GM23338 (cell line): ENCODE data around the gene PTPRS. TPM values are rescaled to one million over a fixed set of nuclear protein-coding genes. Genes with fewer than 3 reads are reported as not detected.

Source experiments
- ATAC-seq: fragments of 200-7000 bp; cut with Tn5 transposase; 3 replicates; pipeline ENCODE4 v1.9.1; 2020
- DNase-seq: peaks from one replicate; pipeline ENCODE4 v3.0.0-alpha.2; 2015; ENCODE audit warnings: low spot score
- H2AFZ ChIP-seq: fragments of 200-600 bp; sonication (generic); 2 replicates; pipeline ENCODE4 v1.8.0; 2016; ENCODE audit warnings: antibody characterized with exemption, mild to moderate bottlenecking, moderate library complexity
- H3F3A ChIP-seq: fragments of 200-600 bp; sonication (generic); replicated peaks from 2 replicates; pipeline ENCODE4 v1.8.0; 2017; ENCODE audit warnings: antibody characterized with exemption, mixed run types, low read depth
- H3K27ac ChIP-seq: fragments of 200-600 bp; sonication (generic); 2 replicates; pipeline ENCODE4 v1.6.1; 2016; ENCODE audit warnings: low read depth
- H3K27me3 ChIP-seq: fragments of 200-600 bp; sonication (generic); 2 replicates; pipeline ENCODE4 v1.8.0; 2016; ENCODE audit warnings: mild to moderate bottlenecking, mixed run types, moderate library complexity; ENCODE audit not compliant: insufficient read depth
- H3K36me3 ChIP-seq: fragments of 200-600 bp; sonication (generic); 2 replicates; pipeline ENCODE4 v1.8.0; 2016; ENCODE audit warnings: mild to moderate bottlenecking; ENCODE audit not compliant: insufficient read depth
- H3K4me1 ChIP-seq: fragments of 200-600 bp; sonication (generic); 2 replicates; pipeline ENCODE4 v1.8.0; 2016; ENCODE audit warnings: mild to moderate bottlenecking, moderate library complexity; ENCODE audit not compliant: insufficient read depth
- H3K4me2 ChIP-seq: fragments of 200-600 bp; sonication (generic); 2 replicates; pipeline ENCODE4 v1.7.1; 2017; ENCODE audit warnings: mixed run types
- H3K4me3 ChIP-seq: fragments of 200-600 bp; sonication (generic); 2 replicates; pipeline ENCODE4 v1.6.1; 2016; ENCODE audit warnings: mixed run types
- H3K79me2 ChIP-seq: fragments of 200-600 bp; sonication (generic); replicated peaks from 2 replicates; pipeline ENCODE4 v1.8.0; 2017; ENCODE audit warnings: mild to moderate bottlenecking; ENCODE audit not compliant: insufficient read depth
- H3K9me2 ChIP-seq: fragments of 200-600 bp; sonication (generic); 2 replicates; pipeline ENCODE4 v1.8.0; 2017; ENCODE audit not compliant: insufficient read depth
- H4K20me1 ChIP-seq: fragments of 200-600 bp; sonication (generic); replicated peaks from 2 replicates; pipeline ENCODE4 v1.8.0; 2017; ENCODE audit warnings: mild to moderate bottlenecking; ENCODE audit not compliant: insufficient read depth
- H3K27ac Mint-ChIP-seq: 2 replicates; pipeline ENCODE4 v1.8.0; 2020; ENCODE audit warnings: inconsistent platforms, mild to moderate bottlenecking, moderate library complexity, mixed read lengths
- H3K27me3 Mint-ChIP-seq: 3 replicates; pipeline ENCODE4 v1.8.0; 2022; ENCODE audit warnings: low read depth, mild to moderate bottlenecking, moderate library complexity, mixed read lengths, inconsistent platforms; ENCODE audit not compliant: insufficient read depth, poor library complexity
- H3K36me3 Mint-ChIP-seq: 3 replicates; pipeline ENCODE4 v1.8.0; 2021; ENCODE audit warnings: low read depth, mild to moderate bottlenecking, inconsistent platforms, moderate library complexity, mixed read lengths
- H3K4me1 Mint-ChIP-seq: 3 replicates; pipeline ENCODE4 v1.8.0; 2020; ENCODE audit warnings: mild to moderate bottlenecking, inconsistent platforms, mixed read lengths
- H3K4me3 Mint-ChIP-seq: 3 replicates; pipeline ENCODE4 v1.8.0; 2021; ENCODE audit warnings: moderate library complexity, mild to moderate bottlenecking, inconsistent platforms, mixed read lengths
- H3K9me3 Mint-ChIP-seq: 3 replicates; pipeline ENCODE4 v1.8.0; 2020; ENCODE audit warnings: moderate library complexity, mild to moderate bottlenecking, inconsistent platforms, mixed read lengths
- CREB1 ChIP-seq: fragments of 250-450 bp; sonication (Bioruptor Pico); IDR thresholded peaks from 2 replicates; pipeline ENCODE4 v1.5.0; 2020; ENCODE audit warnings: low read depth, mild to moderate bottlenecking, moderate library complexity
- EZH2 ChIP-seq: fragments of 200-600 bp; sonication (generic); IDR thresholded peaks from one replicate; pipeline ENCODE4 v1.8.0; 2017; ENCODE audit warnings: antibody characterized with exemption, mild to moderate bottlenecking, low read depth; ENCODE audit not compliant: unreplicated experiment
- EZH2phosphoT487 ChIP-seq: fragments of 200-600 bp; sonication (generic); IDR thresholded peaks from one replicate; pipeline ENCODE4 v1.8.1; 2018; ENCODE audit warnings: antibody characterized with exemption; ENCODE audit not compliant: unreplicated experiment
- JUNB ChIP-seq: IDR thresholded peaks from one replicate; pipeline ENCODE4 v1.6.1; 2016; ENCODE audit warnings: antibody characterized with exemption; ENCODE audit not compliant: unreplicated experiment
- NANOG ChIP-seq: IDR thresholded peaks from 2 replicates; pipeline ENCODE4 v1.6.1; 2016; ENCODE audit warnings: antibody characterized with exemption, borderline replicate concordance
- POLR2AphosphoS5 ChIP-seq: IDR thresholded peaks from 2 replicates; pipeline ENCODE4 v1.6.1; 2016; ENCODE audit warnings: antibody characterized with exemption, low read depth
- STAT1 ChIP-seq: IDR thresholded peaks from one replicate; pipeline ENCODE4 v1.6.1; 2016; ENCODE audit warnings: antibody characterized with exemption; ENCODE audit not compliant: unreplicated experiment
- ZNF114 ChIP-seq: fragments of 250-450 bp; sonication (Bioruptor Pico); IDR thresholded peaks from 2 replicates; pipeline ENCODE4 v1.5.0; 2020; ENCODE audit warnings: mild to moderate bottlenecking, moderate library complexity
- ZNF331 ChIP-seq: fragments of 250-450 bp; sonication (Bioruptor Pico); IDR thresholded peaks from 2 replicates; pipeline ENCODE4 v1.5.0; 2020; ENCODE audit warnings: low read depth, mild to moderate bottlenecking, moderate library complexity
- polyA plus RNA-seq: library from polyadenylated mRNA; unstranded; fragments of >200 nt; fragmentation: Nextera tagmentation; extraction: Ambion mirVana; gene quantifications from 2 replicates; pipeline ENCODE4 v1.2.1, GENCODE V29; 2016
- total RNA-seq: library from RNA; depleted of rRNA; stranded (reverse); fragments of >200 nt; shearing (Covaris generic); gene quantifications from 2 replicates; pipeline ENCODE4 v1.2.3, GENCODE V29; 2014
- TF ChIP-seq, protein P1 (sequence below): IDR thresholded peaks from 2 replicates; pipeline ENCODE4 v1.6.1; 2016; ENCODE audit warnings: antibody characterized with exemption
- TF ChIP-seq, protein P2 (sequence below), 2 experiments: fragments of 200-600 bp in 1 of 2; sonication (generic) in 1 of 2; conservative IDR thresholded peaks; 2 replicates each; pipeline versions ENCODE4 v1.5.1 to v1.6.1; 2016 to 2017; ENCODE audit warnings: antibody characterized with exemption in 2 of 2, low read depth in 2 of 2, mild to moderate bottlenecking in 2 of 2, moderate library complexity in 1 of 2
- TF ChIP-seq, protein P3 (sequence below): IDR thresholded peaks from one replicate; pipeline ENCODE4 v1.6.1; 2018; ENCODE audit warnings: antibody characterized with exemption; ENCODE audit not compliant: unreplicated experiment
- TF ChIP-seq, protein P4 (sequence below): fragments of 250-450 bp; sonication (Bioruptor Pico); IDR thresholded peaks from 2 replicates; pipeline ENCODE4 v1.5.0; 2020; ENCODE audit warnings: mild to moderate bottlenecking, moderate library complexity

PTPRS gene
- total and polyA plus RNA-seq, 2 experiments from 2014 or later: 20.7 to 290 TPM

DNA sequence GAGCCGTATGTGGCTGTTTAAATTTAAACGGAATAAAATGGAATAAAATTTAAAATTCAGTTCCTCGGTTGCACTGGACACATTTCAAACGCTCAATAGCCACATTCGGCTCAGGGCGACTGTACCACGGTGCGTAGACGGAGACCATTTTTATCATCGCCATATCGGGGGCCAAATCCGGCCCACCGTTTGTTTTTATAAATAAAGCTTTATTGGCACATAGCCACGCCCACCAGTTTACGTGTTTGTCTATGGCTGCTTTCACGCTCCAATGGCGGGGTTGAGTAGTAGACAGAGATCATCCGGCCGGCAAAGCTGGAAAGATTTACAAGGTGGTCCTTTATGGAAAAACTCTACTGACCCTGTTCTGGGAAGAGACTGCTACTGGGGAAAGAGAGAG is 33.0 kb downstream of the PTPRS start:
- Histone ChIP-seq H3K4me3 (no peak overlapping the region), H3K27ac (no peak overlapping the region), H3K4me2 (no peak overlapping the region), H3K27me3 (no peaks in the 10 kb centered on the region), H2AFZ (no peak overlapping the region), H4K20me1 (peaks cover 53% of the 10 kb centered on the region), H3K9me2 (no peaks in the 10 kb centered on the region), H3K79me2 (peaks cover 63% of the 10 kb centered on the region), H3F3A (no peaks in the 10 kb centered on the region), H3K4me1 (no peaks in the 10 kb centered on the region; the same call in 1 of the 2 replicates), H3K36me3 (no peaks in the 10 kb centered on the region)
- DNase-seq: no peak
- Mint-ChIP-seq H3K27me3 (peaks cover 2% of the 10 kb centered on the region), H3K4me1 (peaks cover 16% of the 10 kb centered on the region; the same call in 2 of the 3 replicates), H3K9me3 (peaks cover 2% of the 10 kb centered on the region; the same call in 1 of the 3 replicates), H3K36me3 (peaks cover 9% of the 10 kb centered on the region), H3K4me3 (no peak overlapping the region), H3K27ac (no peak overlapping the region)
- no peak for ATAC-seq
- no peak for TF ChIP-seq EZH2
- TF ChIP-seq, protein P1, sequence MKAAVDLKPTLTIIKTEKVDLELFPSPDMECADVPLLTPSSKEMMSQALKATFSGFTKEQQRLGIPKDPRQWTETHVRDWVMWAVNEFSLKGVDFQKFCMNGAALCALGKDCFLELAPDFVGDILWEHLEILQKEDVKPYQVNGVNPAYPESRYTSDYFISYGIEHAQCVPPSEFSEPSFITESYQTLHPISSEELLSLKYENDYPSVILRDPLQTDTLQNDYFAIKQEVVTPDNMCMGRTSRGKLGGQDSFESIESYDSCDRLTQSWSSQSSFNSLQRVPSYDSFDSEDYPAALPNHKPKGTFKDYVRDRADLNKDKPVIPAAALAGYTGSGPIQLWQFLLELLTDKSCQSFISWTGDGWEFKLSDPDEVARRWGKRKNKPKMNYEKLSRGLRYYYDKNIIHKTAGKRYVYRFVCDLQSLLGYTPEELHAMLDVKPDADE: no peak
- no peak for TF ChIP-seq EZH2phosphoT487
- TF ChIP-seq, protein P2, sequence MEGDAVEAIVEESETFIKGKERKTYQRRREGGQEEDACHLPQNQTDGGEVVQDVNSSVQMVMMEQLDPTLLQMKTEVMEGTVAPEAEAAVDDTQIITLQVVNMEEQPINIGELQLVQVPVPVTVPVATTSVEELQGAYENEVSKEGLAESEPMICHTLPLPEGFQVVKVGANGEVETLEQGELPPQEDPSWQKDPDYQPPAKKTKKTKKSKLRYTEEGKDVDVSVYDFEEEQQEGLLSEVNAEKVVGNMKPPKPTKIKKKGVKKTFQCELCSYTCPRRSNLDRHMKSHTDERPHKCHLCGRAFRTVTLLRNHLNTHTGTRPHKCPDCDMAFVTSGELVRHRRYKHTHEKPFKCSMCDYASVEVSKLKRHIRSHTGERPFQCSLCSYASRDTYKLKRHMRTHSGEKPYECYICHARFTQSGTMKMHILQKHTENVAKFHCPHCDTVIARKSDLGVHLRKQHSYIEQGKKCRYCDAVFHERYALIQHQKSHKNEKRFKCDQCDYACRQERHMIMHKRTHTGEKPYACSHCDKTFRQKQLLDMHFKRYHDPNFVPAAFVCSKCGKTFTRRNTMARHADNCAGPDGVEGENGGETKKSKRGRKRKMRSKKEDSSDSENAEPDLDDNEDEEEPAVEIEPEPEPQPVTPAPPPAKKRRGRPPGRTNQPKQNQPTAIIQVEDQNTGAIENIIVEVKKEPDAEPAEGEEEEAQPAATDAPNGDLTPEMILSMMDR (conservative IDR thresholded peaks at IDR 0.05; ENCODE audit: low read depth in 2 of 2): no peak
- TF ChIP-seq STAT1: no peak
- TF ChIP-seq, protein P3, sequence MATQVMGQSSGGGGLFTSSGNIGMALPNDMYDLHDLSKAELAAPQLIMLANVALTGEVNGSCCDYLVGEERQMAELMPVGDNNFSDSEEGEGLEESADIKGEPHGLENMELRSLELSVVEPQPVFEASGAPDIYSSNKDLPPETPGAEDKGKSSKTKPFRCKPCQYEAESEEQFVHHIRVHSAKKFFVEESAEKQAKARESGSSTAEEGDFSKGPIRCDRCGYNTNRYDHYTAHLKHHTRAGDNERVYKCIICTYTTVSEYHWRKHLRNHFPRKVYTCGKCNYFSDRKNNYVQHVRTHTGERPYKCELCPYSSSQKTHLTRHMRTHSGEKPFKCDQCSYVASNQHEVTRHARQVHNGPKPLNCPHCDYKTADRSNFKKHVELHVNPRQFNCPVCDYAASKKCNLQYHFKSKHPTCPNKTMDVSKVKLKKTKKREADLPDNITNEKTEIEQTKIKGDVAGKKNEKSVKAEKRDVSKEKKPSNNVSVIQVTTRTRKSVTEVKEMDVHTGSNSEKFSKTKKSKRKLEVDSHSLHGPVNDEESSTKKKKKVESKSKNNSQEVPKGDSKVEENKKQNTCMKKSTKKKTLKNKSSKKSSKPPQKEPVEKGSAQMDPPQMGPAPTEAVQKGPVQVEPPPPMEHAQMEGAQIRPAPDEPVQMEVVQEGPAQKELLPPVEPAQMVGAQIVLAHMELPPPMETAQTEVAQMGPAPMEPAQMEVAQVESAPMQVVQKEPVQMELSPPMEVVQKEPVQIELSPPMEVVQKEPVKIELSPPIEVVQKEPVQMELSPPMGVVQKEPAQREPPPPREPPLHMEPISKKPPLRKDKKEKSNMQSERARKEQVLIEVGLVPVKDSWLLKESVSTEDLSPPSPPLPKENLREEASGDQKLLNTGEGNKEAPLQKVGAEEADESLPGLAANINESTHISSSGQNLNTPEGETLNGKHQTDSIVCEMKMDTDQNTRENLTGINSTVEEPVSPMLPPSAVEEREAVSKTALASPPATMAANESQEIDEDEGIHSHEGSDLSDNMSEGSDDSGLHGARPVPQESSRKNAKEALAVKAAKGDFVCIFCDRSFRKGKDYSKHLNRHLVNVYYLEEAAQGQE: no peak
- TF ChIP-seq POLR2AphosphoS5: no peak
- no peak for TF ChIP-seq NANOG
- TF ChIP-seq CREB1: no peak
- TF ChIP-seq, protein P4, sequence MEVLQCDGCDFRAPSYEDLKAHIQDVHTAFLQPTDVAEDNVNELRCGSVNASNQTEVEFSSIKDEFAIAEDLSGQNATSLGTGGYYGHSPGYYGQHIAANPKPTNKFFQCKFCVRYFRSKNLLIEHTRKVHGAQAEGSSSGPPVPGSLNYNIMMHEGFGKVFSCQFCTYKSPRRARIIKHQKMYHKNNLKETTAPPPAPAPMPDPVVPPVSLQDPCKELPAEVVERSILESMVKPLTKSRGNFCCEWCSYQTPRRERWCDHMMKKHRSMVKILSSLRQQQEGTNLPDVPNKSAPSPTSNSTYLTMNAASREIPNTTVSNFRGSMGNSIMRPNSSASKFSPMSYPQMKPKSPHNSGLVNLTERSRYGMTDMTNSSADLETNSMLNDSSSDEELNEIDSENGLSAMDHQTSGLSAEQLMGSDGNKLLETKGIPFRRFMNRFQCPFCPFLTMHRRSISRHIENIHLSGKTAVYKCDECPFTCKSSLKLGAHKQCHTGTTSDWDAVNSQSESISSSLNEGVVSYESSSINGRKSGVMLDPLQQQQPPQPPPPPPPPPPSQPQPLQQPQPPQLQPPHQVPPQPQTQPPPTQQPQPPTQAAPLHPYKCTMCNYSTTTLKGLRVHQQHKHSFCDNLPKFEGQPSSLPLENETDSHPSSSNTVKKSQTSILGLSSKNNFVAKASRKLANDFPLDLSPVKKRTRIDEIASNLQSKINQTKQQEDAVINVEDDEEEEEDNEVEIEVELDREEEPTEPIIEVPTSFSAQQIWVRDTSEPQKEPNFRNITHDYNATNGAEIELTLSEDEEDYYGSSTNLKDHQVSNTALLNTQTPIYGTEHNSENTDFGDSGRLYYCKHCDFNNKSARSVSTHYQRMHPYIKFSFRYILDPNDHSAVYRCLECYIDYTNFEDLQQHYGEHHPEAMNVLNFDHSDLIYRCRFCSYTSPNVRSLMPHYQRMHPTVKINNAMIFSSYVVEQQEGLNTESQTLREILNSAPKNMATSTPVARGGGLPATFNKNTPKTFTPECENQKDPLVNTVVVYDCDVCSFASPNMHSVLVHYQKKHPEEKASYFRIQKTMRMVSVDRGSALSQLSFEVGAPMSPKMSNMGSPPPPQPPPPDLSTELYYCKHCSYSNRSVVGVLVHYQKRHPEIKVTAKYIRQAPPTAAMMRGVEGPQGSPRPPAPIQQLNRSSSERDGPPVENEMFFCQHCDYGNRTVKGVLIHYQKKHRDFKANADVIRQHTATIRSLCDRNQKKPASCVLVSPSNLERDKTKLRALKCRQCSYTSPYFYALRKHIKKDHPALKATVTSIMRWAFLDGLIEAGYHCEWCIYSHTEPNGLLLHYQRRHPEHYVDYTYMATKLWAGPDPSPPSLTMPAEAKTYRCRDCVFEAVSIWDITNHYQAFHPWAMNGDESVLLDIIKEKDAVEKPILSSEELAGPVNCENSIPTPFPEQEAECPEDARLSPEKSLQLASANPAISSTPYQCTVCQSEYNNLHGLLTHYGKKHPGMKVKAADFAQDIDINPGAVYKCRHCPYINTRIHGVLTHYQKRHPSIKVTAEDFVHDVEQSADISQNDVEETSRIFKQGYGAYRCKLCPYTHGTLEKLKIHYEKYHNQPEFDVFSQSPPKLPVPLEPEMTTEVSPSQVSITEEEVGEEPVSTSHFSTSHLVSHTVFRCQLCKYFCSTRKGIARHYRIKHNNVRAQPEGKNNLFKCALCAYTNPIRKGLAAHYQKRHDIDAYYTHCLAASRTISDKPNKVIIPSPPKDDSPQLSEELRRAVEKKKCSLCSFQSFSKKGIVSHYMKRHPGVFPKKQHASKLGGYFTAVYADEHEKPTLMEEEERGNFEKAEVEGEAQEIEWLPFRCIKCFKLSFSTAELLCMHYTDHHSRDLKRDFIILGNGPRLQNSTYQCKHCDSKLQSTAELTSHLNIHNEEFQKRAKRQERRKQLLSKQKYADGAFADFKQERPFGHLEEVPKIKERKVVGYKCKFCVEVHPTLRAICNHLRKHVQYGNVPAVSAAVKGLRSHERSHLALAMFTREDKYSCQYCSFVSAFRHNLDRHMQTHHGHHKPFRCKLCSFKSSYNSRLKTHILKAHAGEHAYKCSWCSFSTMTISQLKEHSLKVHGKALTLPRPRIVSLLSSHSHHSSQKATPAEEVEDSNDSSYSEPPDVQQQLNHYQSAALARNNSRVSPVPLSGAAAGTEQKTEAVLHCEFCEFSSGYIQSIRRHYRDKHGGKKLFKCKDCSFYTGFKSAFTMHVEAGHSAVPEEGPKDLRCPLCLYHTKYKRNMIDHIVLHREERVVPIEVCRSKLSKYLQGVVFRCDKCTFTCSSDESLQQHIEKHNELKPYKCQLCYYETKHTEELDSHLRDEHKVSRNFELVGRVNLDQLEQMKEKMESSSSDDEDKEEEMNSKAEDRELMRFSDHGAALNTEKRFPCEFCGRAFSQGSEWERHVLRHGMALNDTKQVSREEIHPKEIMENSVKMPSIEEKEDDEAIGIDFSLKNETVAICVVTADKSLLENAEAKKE (CRISPR knock-in tag): no peak
- TF ChIP-seq ZNF114 (CRISPR knock-in tag): no peak
- TF ChIP-seq JUNB: no peak
- no peak for TF ChIP-seq ZNF331 (CRISPR knock-in tag)
